Colonic mucosa (tissue), 4 donors: ENCODE measurements around the gene ZBTB4. TPM values are rescaled to one million over a fixed set of nuclear protein-coding genes. Genes with fewer than 3 reads are reported as not detected.

Experiments used
- DNase-seq: peaks from one replicate; pipeline ENCODE4 v3.0.0-alpha.2; 2020
- H3K27ac ChIP-seq: fragments of 200-600 bp; one replicate; pipeline ENCODE4 v1.8.0; 2021
- H3K27me3 ChIP-seq: fragments of 200-600 bp; one replicate; pipeline ENCODE4 v1.8.0; 2021
- H3K36me3 ChIP-seq: fragments of 200-600 bp; one replicate; pipeline ENCODE4 v1.8.0; 2021
- H3K4me1 ChIP-seq: fragments of 200-600 bp; one replicate; pipeline ENCODE4 v1.8.0; 2021; ENCODE audit warnings: mild to moderate bottlenecking
- H3K4me3 ChIP-seq: fragments of 200-600 bp; one replicate; pipeline ENCODE4 v1.8.0; 2021
- H3K9ac ChIP-seq, 2 donors: one replicate each; pipeline ENCODE4 v1.7.0; 2013; ENCODE audit warnings: control low read depth in 2 of 2, low read depth in 2 of 2, low read length in 2 of 2
- H3K9me3 ChIP-seq: fragments of 200-600 bp; one replicate; pipeline ENCODE4 v1.8.0; 2021
- intact Hi-C: fragments of 100-400 bp; cut with DNase I; formaldehyde crosslinking; loops from one replicate; pipeline ENCODE4 v1.14.1; 2022
- total RNA-seq, 2 donors: library from RNA; stranded (reverse); fragmentation: NEBNext Ultra II Directional in 1 of 2; extraction: Animal tissue kit (Norgen Biotek cat#: 25700) in 1 of 2; gene quantifications; one replicate each; pipeline ENCODE4 v1.2.1, GENCODE V29; 2021
- TF ChIP-seq, protein P1 (sequence below): fragments of 200-600 bp; IDR thresholded peaks from one replicate; pipeline ENCODE4 v1.8.0; 2022; ENCODE audit warnings: antibody characterized with exemption, mild to moderate bottlenecking
- donor health status: healthy.
- donor health status: DM: no; HTN: no; CAD: no.
- donor health status: DM: no; HTN: no; CAD: no.

The ZBTB4 gene
- total RNA-seq: 10 to 100 TPM; 12.9 to 26.7 TPM

DNA sequence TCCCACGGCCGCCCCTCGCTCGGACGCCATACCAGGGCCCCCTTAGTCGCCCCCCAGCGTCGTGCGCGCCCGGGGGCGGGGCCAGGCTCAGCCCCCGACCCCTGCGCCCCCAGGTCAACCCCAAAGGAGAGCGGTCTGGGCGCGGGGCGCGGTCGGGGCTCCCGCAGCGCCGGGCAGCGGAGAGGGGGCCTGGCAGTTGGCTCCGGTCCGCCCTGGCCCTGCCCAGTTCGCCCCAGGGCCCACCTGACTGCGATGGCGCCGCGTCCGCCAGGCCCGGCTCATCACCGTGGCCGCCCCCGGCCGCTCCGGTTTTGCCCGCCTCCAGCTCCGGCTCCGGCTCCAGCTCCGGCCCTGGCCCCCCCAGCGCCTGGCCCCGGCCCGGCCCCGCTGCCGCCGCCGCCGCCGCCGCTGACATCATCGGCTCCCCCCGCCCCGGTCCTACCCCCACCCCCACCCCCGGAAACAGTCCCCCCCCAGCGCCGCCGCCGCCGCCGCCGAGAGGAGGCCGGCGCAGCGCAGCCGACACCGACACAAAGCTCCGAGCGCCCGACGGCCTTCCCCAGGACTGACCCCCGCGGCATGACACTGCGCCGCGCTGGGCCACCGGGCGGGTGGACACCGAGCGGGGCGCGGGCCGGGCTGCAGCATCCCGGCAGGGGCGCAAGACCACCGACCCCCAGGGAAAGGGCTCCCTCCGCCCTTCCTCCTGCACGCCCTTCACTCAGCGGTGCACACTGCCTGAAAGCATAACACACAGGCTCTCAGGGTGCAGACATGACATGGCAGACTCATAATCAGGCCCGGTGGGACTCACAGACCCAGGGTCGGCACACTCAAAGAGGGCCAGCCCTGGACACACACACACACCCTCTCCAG, at the start of gene ZBTB4:
ZBTB4 (minus strand) TSS at position 419 of the 876 bp plus-strand sequence. CDS start 12,830 bp downstream, outside the sequence.
- no peaks in the 10 kb centered on the region for H3K27me3 ChIP-seq

GRCh38 chr17:7528842-7529241, 49.4 kb upstream of the ZBTB4 start:
- Histone ChIP-seq H3K27me3 (no peaks in the 10 kb centered on the region), H3K9ac (no peak overlapping the region), H3K4me1 (no peaks in the 10 kb centered on the region), H3K36me3 (no peaks in the 10 kb centered on the region), H3K27ac (no peak overlapping the region), H3K4me3 (no peak overlapping the region), H3K9me3 (no peaks in the 10 kb centered on the region)
- TF ChIP-seq, protein P1, sequence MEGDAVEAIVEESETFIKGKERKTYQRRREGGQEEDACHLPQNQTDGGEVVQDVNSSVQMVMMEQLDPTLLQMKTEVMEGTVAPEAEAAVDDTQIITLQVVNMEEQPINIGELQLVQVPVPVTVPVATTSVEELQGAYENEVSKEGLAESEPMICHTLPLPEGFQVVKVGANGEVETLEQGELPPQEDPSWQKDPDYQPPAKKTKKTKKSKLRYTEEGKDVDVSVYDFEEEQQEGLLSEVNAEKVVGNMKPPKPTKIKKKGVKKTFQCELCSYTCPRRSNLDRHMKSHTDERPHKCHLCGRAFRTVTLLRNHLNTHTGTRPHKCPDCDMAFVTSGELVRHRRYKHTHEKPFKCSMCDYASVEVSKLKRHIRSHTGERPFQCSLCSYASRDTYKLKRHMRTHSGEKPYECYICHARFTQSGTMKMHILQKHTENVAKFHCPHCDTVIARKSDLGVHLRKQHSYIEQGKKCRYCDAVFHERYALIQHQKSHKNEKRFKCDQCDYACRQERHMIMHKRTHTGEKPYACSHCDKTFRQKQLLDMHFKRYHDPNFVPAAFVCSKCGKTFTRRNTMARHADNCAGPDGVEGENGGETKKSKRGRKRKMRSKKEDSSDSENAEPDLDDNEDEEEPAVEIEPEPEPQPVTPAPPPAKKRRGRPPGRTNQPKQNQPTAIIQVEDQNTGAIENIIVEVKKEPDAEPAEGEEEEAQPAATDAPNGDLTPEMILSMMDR: no peak
- intact Hi-C loops: no loop called here
- no peak for DNase-seq

More for the DNA sequence above, at the start of gene ZBTB4:
- H3K4me1 ChIP-seq: peaks cover 4% of the 10 kb centered on the region
- TF ChIP-seq, protein P1: no peak
- H3K9ac ChIP-seq: peak within 1 kb of the TSS; percentile 87 to 97
- intact Hi-C loops: no loop called here
- H3K4me3 ChIP-seq: peak within 1 kb of the TSS; percentile 93
- no peaks in the 10 kb centered on the region for H3K36me3 ChIP-seq
- DNase-seq: peak; percentile 50
- peak within 1 kb of the TSS; percentile 96 for H3K27ac ChIP-seq
- no peaks in the 10 kb centered on the region for H3K9me3 ChIP-seq

GRCh38 chr17:7523033-7523432, 43.6 kb upstream of the ZBTB4 start:
- intact Hi-C loops: no loop called here
- no peaks in the 10 kb centered on the region for H3K9me3 ChIP-seq
- no peak overlapping the region for H3K4me3 ChIP-seq
- no peak for DNase-seq
- TF ChIP-seq, protein P1: peak; percentile 25
- H3K4me1 ChIP-seq: no peaks in the 10 kb centered on the region
- no peaks in the 10 kb centered on the region for H3K36me3 ChIP-seq
- H3K27me3 ChIP-seq: no peaks in the 10 kb centered on the region
- no peak overlapping the region for H3K27ac ChIP-seq
- H3K9ac ChIP-seq: no peak overlapping the region

GRCh38 chr17:7515911-7516610, 36.6 kb upstream of the ZBTB4 start:
- TF ChIP-seq, protein P1: no peak
- intact Hi-C loops: loop anchor here (2.0 to 10.0 kb wide), 2 partner anchors 45 to 161 kb away; partner anchors contain the start of genes KCTD11, SENP3 and TMEM95
- Histone ChIP-seq H3K27ac (peak overlapping the region; percentile 53), H3K9me3 (no peaks in the 10 kb centered on the region), H3K9ac (peak overlapping the region in 1 of 2 donors; percentile 21), H3K36me3 (peaks cover 13% of the 10 kb centered on the region), H3K4me1 (peaks cover 6% of the 10 kb centered on the region), H3K27me3 (no peaks in the 10 kb centered on the region), H3K4me3 (no peak overlapping the region)
- peak; percentile 74 for DNase-seq

DNA sequence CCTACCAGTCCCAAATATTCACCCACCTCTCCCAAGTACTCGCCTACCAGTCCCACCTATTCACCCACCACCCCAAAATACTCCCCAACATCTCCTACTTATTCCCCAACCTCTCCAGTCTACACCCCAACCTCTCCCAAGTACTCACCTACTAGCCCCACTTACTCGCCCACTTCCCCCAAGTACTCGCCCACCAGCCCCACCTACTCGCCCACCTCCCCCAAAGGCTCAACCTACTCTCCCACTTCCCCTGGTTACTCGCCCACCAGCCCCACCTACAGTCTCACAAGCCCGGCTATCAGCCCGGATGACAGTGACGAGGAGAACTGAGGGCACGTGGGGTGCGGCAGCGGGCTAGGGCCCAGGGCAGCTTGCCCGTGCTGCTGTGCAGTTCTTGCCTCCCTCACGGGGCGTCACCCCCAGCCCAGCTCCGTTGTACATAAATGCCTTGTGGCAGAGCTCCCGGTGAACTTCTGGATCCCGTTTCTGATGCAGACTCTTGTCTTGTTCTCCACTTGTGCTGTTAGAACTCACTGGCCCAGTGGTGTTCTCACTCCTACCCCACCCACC, 34.5 kb upstream of the ZBTB4 start:
- H3K36me3 ChIP-seq: peaks cover 19% of the 10 kb centered on the region

More for the DNA sequence above, 34.5 kb upstream of the ZBTB4 start:
- intact Hi-C loops: loop anchor here (2.0 to 10.0 kb wide), 2 partner anchors 47 to 159 kb away; partner anchors contain the start of genes KCTD11, SENP3 and TMEM95
- TF ChIP-seq, protein P1: no peak
- Histone ChIP-seq H3K27me3 (no peaks in the 10 kb centered on the region), H3K27ac (no peak overlapping the region), H3K9me3 (no peaks in the 10 kb centered on the region), H3K4me1 (peaks cover 6% of the 10 kb centered on the region), H3K9ac (no peak overlapping the region), H3K4me3 (no peak overlapping the region)
- DNase-seq: no peak
